Measurements from ENCODE around the gene PKMYT1.

PKMYT1 gene

DNA sequence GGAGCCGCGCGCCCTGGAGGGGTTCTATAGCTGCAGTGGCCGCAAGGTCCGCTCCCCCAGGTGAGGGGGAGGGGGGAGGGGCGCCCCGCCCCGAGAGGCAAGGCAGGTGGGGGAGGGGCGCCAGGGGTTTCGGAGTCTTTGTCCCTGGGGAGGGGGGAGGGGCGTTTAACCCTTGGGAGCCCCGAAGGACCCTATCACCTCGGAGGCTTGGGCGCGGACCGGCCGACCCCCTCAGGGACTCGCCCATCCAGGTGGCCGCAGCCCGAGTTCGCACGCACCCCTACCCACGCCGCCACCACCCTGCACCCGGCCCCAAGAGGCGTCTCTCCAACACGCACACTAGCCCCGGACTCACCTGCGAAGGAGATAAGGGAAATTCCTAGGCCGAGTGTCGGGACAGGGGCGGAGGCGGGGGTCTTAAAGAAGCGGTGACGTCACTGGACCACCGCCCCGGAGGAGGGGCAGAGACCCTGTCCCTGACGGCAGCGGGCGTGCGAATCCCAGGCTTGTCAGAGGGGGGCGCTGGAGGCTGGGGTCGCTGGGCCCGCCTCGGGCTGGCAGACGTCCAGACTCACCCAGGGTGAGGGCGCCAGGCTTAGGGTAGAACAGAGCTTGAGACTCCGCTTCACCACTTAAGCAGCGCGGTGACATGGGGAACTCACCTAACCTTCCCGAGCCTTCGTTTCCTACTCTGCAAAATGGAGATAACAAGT is 37.7 kb upstream of the PKMYT1 start, which contains the start of gene CLDN6:
Gene CLDN6 (minus strand): TSS at position 390 of the 713 bp plus-strand sequence. CDS start 2,162 bp downstream, outside the sequence.
- no peak for DNase-seq

DNA sequence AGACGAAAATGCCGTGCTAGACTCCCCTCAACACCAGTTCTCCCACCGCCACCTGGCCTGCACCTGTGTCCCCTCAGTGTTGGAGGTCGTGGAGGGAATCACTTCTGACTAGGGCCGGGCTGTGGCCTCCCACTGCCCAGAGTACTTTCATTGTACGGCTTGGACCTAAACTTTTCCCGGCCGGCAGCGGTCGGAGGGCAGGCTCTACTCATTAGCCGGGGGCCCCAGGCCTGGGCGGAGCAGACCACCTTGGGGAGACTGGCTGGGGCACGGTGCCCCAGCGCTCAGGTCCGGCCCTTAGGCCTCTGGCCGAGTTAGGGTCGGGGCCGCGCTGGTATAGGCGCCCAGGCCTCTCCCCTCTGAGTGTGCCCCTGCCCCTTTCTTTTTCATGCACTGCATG is 37.1 kb upstream of the PKMYT1 start:
- DNase-seq: no peak

DNA sequence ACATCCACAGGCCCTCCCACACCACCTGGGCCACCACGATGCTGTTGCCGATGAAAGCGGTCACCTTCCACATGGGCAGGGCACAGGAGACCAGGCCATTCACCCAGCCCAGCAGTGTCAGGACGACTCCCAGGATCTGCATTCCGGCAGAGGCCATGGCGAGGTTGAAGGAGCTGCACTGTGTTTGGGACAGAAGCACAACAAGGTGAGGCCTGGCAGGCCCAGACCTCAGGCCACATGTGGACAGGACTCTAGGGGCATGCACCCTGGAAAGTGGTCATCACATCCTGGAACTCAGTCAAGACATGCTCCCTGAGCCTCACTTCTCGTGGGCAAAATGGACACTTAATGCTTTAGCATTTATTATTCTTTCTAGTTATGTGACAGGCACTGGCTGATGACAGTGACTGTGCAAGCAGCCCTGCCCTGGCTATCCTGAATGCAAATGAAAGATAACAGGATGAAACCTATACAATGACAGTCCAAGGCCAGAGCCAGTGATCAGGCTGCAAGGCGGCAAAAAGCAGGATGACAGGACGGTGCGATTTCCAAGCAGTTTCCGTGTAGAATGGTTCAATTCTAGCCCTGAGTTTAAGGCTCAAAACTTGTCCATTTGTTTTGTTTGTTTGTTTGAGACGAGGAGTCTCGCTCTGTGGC is 35.7 kb upstream of the PKMYT1 start:
- DNase-seq: no peak

DNA sequence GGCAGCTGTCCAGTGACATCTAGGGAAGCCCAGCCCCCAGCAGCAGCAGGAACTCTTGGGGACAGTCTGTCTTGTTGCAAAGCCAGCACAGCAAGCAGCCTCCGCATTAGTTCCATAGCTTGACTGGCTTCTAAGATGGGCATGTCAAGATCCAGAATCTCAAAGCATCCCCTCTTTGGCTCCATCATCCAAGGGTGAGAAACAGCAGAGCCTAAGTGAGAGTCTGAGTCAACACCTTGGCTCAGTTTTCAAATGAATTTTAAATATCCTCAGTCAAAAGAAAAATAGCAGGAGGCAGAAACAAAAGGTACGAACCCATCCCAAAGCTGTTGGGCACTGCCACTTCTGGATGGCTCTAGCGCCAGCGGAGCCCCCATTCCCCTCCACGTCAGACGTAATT is 34.7 kb upstream of the PKMYT1 start:
- no peak for DNase-seq

DNA sequence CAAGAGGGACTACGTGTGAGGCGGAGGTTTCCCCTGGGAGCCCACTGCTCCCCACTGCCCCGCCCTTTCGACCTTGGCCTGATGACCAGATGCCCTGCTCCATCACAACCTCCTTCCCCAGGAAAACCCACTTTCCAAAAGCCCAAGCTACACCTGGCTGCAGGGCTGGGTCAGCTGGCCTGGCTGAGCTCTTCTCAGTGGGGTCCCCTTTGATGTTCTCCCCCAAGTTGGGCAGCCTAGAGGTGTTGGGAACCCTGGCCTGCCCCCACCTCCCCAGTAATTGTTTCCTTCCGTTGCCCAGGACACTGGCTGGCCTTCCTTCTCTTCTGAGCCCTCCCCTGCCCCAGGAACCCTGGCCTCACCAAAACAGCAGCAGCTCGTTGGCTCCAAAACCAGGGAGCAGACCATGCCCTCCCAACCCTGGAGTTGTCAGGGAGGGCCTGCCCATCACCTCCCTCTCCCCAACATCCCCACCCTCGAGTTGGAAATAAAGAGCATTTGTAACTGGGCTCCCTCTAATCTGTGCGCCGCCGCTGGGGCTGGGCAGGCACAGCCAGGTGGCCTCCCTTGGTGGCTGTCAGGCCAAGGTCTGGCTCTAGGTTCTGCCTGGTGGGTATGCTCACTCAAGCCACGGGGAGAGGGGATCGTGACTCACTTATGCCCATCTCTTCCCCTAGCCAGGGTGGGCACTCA is 33.9 kb upstream of the PKMYT1 start:
- DNase-seq: no peak

DNA sequence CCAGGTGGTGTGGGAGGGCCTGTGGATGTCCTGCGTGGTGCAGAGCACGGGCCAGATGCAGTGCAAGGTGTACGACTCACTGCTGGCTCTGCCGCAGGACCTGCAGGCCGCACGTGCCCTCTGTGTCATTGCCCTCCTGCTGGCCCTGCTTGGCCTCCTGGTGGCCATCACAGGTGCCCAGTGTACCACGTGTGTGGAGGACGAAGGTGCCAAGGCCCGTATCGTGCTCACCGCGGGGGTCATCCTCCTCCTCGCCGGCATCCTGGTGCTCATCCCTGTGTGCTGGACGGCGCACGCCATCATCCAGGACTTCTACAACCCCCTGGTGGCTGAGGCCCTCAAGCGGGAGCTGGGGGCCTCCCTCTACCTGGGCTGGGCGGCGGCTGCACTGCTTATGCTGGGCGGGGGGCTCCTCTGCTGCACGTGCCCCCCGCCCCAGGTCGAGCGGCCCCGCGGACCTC is 33.3 kb upstream of the PKMYT1 start:
- DNase-seq: no peak

DNA sequence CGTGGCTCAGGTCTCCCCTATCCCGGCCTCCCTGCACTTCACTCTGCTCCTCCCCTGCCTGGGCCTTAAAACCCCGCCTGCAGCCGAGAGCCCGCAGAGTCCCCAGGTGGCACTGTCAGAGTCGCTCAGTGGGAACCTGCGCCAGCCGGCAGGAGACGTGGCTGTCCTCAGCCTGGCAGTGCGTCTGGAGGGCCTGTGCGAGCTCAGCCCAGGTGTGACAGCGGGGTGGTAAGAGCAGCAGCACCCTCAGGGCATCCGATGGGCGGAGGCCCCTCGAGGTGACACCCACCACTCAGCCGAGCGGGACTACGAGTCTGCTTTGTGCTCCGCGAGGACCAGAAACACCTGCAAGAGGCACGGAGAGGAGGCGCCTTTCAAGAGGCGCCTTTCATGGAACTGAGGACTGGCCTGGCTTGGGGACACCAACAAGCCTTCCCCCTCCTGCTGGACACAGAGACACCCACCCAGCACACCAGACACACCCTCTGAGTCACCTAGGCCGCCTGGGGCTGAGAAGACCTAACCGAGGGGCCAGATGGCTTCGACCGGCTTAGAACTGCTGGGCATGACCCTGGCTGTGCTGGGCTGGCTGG is 32.7 kb upstream of the PKMYT1 start, which contains the start of gene CLDN9:
Gene CLDN9 (plus strand): TSS at position 96 of the 593 bp plus-strand sequence. CDS start 440 bp downstream, at position 536.
- no peak for DNase-seq

DNA sequence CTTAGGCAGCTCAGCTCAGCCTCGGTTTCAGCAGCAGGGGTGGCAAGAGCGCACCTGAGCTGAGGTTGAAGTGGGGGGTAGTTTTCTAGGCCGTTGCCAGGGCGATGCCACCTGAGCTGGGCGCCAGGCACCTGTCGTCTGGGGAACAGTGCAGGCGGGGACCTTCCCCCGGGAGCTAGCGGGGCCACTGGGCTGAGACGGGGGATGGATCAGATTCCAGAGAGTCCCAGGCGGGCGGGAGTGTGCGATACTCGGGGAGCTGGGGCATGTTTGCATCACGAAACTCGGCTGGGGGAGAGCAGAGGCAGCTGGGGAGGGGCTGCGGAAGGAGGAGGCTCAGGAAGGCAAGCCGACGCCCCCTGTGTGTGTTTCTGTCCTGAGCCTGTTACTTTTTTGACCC is 32.0 kb upstream of the PKMYT1 start:
- no peak for DNase-seq

DNA sequence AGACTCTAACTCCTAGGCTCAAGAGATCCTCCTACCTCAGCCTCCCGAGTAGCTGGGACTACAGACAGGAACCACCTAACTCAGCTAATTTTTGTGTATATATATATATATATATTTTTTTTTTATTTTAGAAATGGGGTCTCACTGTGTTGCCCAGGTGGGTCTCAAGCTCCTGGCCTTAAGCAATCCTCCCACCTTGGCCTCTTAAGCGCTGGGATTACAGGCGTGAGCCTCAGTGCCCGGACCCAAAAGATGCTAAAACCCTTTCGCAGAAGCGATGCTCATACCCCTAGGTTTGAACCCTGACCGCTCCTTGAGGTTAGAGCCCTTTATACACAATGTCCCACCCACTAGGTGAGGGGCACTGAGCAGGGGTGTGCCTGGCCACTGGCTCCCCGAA is 30.3 kb upstream of the PKMYT1 start:
- no peak for DNase-seq

DNA sequence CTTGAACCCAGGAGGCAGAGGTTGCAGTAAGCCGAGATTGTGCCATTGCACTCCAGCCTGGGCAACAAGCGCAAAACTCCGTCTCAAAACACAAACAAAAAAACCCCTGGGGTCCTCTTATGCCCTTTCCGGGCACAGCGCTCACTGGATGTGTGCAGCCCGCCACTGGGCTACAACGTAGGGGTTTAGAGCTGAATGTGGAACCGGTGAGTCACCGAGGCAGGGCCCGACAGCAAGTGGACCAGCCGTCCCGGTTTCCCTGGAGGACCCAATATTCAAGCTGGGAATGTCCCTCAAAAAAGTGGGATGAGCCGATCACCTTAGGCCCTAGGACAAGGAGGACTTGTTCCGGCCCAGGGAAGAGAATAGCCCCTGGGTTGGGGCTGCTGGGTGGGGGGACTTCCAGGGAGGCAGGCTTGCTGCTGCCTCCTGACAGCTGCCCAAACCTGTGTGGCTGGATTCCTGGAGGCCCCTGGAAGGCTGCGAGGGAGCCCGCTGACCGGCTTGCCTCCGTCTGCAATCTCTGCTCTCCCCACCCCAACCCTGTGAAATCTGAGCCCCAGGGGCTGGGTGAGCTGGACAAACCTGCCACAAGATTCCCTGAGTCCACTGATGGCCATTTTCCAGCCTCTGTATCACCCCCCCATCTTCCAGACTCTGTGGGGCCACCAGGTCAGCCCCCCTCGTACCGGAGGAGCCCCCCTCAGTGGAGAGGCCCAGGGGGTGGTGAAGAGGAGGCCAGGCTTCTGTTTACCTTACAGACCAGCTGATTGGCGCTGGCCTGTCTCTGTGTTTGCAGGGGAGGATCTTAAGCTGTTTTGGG is 29.5 kb upstream of the PKMYT1 start:
- no peak for DNase-seq

DNA sequence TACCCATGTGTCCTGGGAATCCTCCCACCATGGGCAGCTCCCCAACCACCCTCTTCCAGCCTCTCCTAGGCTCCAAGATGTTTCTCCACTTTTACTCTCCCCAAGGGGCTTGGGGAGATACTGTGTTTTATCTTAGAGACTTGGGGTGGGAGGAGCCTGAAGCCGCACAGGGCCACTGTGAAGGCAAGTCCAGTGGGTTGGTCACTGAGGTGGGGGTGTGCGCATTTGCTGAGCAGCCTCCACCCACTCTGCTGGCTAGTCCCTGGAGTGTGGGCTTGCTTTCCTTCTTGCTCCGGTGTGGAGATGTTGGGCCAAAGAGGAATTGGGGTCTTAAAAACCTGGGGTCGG is 28.4 kb upstream of the PKMYT1 start:
- no peak for DNase-seq

DNA sequence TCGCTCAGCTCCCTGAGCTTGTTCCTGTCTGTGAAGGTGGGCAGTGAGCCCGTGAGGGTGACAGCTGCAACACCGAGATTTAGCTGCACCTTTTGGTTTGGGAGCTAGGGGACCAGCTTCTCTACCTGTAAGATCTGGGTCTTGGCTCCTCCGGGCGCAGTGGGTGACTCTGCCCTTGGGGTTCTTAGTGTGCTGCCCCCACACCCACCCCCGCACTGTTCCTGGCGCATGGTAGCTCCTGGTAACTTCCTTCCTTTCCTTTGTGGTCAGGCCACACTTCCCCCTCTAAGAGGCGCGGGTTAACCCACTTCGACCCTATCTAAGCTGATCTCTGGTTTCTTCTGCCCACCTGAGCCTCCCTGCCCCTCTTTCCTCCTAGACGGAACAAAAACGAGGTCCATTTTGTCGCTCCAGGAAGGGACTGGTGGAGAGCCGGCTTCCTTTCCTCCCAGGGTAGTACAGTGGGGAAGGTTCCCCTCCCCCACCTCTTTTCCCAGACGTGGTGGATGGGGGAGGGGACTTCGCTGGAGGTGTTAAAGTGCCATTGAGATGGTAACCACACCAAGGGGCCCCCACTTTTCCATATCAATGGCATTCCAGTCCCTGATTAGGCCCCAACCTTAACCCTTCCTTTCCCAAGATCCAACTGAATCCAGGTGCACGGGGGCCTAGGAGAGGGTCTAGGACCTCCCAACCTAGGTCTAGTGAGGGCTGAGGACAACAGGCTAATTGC is 27.9 kb upstream of the PKMYT1 start:
- DNase-seq: no peak

DNA sequence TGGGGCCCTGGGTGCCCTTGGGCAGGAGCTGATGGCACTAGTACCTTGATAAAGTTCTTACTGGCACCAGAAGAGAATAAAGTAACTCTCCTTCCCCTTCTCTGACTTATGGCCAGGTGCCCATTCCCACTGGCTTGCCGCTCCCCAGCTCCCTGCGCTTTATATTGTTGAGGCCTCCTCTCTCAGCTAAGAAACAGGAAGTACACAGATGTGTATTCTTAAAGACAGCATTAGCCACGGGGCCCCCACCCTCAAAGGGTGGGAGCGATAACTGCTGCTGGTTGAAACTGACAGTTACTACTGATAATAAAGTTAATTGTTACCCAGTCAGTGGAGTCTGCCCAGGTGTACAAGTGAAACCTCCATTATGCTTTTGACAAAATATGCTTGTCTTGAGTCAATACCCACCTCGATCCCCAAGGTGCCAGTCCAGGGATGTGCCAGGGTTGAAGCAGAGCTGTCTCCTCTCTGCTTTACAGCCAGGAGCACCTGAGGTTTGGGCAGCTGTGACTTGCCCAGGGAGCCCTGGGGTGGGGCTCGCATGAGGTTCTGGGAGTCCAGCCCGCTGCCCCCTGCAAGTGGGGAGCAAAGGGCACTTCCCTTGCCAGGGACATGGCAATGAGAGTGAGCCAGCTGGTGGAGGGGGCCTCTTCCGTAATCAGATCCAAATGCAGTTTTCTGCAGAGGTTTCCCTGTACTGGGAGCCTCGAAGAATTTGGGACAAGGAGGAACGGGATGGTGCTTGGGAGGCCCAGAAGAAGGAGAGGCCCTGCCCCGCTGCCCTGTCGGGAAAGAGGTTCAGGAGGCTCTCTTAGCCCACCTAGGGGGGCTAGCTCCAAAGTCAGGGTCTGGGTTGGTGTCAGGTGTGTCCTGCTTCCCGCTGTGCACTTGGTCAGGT is 27.1 kb upstream of the PKMYT1 start:
- DNase-seq: no peak

DNA sequence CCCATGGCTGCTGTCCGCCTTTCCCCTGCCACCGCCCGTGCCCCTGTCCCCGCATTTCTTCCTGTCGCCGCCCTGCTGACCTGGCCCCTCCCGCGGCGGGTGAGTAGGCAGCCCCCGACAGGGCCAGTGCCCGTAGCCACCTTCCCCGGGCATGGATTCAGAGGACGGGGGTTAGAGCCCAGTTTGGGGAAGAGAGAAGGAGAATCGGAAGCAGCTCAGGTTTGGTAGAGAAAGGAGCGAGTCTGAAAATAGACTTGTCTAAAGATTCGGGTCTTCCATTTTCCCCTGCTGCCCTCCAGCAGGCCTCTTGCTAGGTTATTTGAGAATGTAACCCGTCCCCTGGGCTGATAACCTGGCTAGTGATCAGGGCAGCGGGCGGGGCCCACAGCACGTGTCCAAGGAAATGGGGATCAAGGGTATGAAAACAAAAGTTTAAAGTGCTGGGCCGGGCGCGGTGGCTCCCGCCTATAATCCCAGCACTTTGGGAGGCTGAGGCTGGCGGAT is 24.6 kb upstream of the PKMYT1 start:
- DNase-seq: no peak

DNA sequence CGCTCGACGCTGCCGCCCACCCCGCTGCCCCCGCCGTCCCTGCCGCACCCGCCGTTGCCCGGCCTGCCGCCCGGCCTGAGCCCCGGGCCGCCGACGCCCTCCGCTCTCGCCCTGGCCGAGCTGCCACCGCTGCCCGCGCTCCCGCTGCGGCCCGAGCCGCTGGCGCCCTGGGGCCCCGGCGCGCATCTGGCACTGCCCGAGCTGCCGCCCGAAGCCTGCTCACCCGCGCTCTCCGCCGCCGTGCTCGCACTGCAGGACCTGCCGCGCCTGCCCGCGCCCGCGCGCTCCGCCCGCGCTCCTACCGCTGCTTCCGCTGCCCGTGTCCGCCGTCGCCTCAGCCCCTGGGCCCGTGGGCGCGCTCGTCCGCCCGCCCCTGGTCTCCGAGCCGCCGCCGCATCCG is 24.1 kb upstream of the PKMYT1 start:
- DNase-seq: no peak

DNA sequence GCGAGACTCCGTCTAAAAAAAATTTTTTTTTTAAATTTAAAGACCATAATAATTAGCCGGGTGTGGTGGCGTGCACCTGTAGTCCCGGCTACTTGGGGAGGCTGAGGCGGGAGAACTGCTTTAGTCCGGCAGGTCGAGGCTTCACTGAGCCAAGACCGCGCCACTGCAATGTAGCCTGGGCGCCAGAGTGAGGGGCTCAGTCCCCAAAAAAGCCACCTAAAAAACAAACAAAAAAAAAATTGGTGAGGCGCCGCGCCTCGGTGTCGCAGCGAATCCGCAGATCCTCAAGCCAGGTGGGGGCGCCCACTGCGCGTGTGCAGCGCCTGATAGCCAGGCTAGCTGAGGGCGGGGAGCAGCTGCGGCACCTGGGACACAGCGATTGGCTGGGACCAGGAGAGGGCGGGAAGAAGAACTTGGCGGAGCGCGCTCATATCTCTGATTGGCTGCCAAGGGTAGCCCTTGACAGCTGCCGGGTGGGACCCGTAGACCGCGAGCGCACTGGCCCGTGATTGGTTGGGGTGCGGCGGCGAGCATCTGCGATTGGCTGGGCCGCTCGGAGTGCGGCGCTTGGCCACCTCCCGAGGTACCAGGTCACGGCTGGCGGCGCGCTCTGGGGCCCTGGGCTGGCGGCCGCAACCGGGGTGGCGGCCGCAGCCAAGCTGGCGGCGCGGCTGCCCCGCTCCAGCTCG is 23.5 kb upstream of the PKMYT1 start:
- DNase-seq: peak; percentile 96

DNA sequence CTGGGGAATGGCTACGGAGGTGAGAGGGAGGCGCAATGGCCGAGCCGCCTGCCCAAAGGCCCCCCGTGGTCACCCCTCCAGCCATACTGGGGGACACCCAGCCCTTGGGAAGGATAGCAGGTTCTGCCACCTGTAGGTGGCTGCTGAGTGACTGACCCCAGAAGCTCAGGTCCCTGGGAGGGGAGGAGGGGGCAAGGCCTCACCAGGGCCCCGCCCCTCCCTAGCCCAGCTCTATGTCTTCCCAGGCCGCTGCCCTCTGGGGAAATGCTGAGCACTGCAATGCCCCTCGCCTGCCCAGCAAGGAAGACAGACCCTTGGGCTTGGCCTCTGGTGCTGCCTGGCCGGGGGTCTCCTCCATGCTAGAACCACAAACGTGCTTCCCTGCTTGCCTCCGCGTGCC is 21.1 kb upstream of the PKMYT1 start:
- no peak for DNase-seq

DNA sequence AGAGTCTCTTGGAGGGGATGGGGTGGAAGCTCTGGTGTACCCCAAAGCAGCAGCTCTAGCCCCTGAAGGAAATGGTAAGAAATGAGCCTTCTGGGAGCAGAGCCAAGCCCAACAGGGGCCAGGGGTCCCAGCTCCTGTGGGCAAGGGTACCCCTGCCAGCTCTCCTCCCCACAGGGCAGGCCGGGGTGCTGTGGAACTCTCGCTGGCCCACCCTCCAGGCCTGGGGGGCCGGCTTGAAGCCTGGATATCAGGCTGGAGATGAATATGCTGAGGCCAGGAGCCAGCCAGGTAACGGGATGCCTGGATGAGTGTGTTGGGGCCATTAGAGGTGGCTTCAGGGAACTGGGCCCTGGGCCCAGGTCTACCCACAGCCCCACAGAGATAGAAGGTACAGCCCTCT is 20.3 kb upstream of the PKMYT1 start:
- DNase-seq: no peak

DNA sequence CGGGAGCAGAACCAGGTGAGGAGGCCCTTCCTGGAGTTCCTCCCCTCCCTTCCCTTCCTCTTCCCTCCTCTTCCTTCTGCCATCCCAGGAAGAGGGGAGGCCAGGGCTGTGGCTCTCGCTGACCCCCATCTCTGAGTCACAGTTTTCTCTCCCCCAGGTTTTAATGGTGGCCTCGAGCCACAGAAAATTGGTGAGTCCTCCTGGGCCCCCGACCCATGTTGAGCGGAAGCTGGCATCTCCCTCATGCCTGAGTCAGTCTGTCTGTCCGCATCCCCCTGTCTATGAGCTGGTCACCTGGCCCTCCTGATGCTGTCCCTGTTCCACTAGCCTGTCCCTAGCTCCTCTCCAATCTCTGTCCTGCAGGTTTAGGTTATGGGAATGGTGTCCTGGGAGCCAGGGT is 19.7 kb upstream of the PKMYT1 start:
- DNase-seq: no peak

DNA sequence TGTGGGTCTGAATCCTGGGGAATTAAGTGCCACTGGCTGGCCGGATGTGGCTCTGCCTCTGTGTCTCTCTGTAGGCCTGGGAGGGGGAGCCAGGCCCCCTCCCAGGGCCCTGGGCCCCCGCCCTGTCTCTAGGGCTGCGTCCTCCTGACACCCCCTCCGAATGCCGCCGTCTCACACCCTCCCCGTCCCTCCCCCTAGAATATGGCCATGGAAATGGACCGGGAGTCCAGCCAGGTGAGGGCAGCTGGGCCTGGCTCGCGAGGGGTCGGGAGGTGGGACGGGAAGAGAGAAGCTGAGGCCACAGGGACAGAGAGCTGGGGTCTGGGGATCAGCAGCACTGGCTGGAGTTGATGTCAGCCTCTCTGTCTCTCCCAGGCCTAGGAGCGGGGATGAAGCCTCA is 16.1 kb upstream of the PKMYT1 start:
- DNase-seq: no peak

All from left hindlimb (tissue), 1 donor.